HG03442 (cell line): Measurements from ENCODE around the gene LZTS3.
"Not testable (repeated sequence)": the region's sequence is repeated elsewhere in the genome, so short reads cannot be mapped to it uniquely, and the experiment has no call there.

Experiments
- ATAC-seq: cut with Tn5 transposase; IDR thresholded peaks from one replicate; pipeline ENCODE4 v1.9.1; 2021; ENCODE audit warnings: mild to moderate bottlenecking, moderate library complexity; ENCODE audit not compliant: unreplicated experiment

The LZTS3 gene

DNA sequence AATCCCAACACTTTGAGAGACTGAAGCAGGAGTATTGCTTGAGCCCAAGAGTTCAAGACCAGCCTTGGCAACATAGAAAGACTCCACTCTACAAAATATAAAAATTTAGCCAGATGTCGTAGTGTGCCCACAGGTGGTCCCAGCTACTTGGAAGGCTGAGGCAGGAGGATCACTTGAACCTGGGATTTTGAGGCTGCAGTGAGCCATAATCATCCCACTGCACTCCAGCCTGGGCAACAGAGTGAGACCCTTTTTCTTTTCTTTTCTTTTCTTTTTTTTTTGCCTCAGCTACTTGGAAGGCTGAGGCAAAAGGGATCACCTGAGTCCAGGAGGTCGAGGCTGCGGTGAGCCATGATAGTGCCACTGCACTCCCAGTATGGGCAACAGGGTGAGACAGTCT is 31.6 kb downstream of the LZTS3 start:
- ATAC-seq, result no peak

DNA sequence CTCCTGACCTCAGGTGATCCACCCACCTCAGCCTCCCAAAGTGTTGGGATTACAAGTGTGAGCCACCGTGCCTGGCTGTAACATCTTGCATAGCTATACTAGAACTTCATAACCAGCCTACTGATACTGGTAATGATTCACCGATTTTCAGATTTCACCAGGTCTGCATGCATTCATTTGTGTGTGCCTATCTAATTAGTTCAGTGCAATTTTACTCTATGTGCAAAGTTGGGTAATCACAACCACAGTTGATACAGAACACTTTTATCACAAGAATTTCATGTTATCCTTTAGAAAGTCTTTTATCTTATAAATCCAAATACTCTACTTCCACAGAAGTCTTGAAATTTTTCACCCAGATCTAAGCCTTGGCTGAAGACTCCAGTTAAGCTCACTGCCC is 35.9 kb downstream of the LZTS3 start:
- no peak for ATAC-seq

DNA sequence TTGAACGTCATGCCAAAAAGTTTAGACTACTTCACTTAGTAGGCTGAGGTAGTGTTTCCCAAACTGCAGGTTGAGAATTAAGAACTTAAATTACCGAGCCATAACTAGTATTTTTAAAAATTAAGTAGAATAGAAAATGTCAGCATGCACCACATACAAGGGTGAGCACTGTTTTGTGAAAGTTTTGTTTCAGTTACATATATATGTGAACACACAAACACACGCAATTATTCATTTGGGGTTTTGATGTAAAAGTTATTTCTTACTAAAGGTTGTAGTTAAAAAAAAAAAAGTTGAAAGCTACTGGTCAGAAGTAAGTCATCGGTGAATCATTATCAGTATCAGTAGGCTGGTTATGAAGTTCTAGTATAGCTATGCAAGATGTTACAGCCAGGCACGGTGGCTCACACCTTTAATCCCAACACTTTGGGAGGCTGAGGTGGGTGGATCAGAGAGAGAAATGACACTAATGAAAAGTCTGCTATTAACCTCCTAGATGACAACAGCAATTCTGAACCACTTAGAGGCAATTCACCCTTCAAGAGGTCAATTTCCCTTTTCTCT is 37.8 kb downstream of the LZTS3 start:
- no peak for ATAC-seq

DNA sequence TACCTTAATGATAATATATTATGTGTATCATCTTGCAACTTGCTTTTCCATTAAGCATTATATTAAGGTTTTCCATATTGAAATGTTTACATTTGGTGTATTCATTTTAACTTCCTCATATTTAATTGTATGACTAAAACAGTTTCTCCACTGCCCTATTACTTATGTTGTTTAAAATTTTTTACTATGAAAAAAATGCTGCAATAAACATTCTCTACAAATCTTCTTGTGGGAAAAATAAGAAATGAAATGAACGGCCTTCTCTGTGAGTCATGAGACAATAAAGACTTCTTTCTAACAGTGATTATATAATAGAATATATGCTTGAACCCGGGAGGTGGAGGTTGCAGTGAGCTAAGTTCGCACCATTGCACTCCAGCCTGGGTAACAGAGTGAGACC is 39.2 kb downstream of the LZTS3 start:
- ATAC-seq, result no peak

DNA sequence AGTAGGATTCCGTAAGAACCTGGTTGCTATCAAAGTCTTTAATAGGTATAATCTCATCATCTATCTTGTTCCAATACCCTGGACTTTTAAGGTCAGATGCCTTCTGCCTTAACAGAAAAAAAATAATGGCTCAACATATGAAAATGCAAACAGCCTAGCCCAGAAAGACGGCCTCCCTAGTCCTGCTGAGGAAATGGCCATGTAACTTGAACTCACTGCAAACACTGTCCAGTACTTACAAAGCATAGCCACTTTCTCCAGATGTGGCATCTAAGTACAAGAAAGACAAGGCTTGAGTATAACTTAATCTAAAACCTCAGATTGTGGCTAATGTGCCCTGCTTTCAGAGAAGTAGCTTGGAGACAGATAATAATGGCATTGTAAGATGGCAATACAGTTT is 40.2 kb downstream of the LZTS3 start:
- ATAC-seq, result no peak

DNA sequence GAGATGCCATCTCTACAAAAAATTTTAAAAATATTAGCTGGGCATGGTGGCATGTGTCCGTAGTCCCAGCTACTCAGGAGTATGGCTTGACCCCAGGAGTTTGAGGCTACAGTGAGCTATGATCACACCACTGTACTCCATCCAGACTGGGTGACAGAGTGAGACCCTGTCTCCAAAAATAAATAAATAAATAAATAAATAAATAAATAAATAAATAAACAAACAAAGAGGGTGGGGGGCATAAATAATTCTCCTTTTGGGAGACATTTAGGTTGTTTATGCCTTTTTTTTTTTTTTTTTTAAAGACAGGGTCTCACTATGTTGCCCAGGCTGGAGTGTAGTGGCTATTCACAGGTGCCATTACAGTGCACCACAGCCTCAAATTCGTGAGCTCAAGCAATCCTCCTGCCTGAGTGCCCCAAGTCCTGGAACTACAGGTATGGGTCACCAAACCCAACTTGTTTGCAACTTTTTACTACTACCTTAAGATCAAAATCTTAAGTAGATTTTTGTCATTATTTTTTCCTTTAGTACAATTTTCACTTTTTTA is 43.2 kb downstream of the LZTS3 start:
- no peak for ATAC-seq

DNA sequence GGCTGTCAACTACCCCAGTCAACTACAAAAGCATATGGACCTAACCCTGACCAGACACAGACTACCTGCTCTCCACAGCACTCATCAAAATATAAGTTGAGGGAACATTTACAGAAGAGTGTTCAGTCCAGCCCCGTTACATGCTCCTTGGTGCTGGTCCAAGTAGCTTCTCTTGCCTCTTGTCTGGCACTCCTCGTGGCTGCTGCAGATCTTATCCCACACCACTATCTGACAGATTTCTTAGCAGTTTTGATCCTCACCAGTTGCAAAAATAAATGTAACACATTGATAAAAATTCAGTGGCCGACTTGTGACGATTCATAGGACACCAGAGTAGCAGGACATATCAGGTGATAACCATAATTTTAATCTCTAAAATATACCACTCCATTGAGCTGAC is 44.3 kb downstream of the LZTS3 start:
- ATAC-seq, result no peak

DNA sequence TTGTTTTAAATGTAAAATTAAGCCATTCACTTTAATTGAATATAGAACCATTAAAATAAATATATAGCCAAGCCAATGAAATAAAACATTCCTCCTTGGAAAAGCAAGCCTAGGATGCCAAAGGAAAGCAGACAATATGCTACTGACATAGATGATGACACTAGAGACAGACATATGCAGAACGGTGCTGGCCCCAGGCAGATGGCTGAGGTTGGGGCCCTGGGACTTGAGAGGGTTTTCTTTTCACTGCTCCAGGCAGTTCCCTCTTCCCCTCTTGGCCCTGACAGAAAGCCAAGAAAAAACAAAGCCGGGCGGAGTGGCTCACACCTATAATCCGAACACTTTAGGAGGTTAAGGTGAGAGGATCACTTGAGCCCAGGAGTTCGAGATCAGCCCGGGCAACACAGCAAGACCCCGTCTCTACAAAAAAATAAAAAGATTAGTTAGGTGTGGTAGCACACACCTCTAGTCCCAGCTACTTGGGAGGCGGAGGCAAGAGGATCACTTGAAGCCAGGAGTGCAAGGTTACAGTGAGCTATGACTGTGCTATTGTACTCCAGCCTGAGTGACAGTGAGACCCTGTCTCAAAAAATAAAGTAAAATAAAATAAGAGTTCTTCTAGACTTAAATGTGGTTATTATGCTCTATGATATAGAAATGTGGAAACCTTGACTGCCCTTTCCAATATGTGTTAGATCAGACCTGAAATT is 44.9 kb downstream of the LZTS3 start:
- no peak for ATAC-seq

DNA sequence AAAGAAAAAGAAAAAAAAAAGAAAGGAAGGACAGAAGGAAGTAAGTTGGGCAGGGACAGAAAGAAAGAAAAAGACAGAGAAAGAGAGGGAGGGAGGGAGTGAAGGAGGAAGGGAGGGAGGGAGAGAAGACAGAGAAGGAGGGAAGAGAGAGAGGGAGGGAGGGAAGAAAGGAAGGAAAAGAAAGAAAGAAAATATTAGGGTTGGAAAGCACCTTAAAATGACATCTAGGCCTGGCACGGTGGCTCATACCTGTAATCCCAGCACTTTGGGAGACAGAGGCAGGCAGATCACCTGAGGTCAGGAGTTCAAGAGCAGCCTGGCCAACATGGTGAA is 46.9 kb downstream of the LZTS3 start:
- ATAC-seq, result no peak

DNA sequence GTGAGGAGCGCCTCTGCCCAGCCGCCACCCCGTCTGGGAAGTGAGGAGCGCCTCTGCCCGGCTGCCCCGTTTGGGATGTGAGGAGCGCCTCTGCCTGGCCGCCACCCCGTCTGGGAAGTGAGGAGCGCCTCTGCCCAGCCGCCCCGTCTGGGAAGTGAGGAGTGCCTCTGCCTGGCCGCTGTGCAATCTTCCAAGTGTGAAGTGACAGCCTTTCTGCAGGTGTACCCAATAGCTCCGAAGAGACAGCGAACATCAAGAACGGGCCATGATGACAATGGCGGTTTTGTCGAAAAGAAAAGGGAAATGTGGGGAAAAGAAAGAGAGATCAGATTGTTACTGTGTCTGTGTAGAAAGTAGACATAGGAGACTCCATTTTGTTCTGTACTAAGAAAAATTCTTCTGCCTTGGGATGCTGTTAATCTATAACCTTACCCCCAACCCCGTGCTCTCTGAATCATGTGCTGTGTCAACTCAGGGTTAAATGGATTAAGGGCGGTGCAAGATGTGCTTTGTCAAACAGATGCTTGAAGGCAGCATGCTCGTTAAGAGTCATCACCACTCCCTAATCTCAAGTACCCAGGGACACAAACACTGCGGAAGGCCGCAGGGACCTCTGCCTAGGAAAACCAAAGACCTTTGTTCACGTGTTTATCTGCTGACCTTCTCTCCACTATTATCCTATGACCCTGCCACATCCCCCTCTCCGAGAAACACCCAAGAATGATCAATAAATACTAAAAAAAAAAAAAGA is 47.4 kb downstream of the LZTS3 start:
- not testable (repeated sequence) for ATAC-seq

DNA sequence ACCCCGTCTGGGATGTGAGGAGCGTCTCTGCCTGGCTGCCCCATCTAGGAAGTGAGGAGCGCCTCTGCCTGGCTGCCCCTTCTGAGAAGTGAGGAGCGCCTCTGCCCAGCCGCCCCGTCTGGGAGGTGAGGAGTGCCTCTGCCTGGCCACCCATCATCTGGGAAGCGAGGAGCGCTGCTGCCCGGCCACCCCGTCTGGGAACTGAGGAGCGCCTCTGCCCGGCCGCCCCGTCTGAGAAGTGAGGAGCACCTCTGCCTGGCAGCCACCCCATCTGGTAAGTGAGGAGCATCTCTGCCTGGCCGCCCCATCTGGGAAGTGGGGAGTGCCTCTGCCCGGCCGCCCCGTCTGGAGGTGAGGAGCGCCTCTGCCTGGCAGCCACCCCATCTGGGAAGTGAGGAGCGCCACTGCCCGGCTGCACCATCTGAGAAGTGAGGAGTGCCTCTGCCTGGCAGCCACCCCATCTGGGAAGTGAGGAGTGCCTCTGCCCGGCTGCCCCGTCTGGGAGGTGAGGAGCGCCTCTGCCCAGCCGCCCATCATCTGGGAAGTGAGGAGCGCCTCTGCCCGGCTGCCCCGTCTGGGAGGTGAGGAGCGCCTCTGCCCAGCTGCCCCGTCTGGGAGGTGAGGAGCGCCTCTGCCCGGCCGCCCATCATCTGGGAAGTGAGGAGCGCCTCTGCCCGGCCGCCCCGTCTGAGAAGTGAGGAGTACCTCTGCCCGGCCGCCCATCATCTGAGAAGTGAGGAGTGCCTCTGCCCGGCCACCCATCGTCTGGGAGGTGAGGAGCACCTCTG is 48.4 kb downstream of the LZTS3 start:
- not testable (repeated sequence) for ATAC-seq

DNA sequence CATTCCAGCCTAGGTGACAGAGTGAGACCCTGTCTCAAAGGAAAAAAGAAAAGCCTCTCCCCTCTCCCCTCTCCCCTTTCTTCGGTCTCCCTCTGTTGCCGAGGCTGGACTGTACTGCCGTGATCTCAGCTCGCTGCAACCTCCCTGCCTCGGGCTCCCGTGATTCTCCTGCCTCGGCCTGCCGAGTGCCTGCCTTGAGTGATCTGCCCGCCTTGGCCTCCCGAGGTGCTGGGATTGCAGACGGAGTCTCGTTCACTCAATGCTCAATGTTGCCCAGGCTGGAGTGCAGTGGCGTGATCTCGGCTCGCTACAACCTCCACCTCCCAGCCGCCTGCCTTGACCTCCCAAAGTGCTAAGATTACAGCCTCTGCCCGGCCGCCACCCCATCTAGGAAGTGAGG is 49.2 kb downstream of the LZTS3 start:
- ATAC-seq, result not testable (repeated sequence)

DNA sequence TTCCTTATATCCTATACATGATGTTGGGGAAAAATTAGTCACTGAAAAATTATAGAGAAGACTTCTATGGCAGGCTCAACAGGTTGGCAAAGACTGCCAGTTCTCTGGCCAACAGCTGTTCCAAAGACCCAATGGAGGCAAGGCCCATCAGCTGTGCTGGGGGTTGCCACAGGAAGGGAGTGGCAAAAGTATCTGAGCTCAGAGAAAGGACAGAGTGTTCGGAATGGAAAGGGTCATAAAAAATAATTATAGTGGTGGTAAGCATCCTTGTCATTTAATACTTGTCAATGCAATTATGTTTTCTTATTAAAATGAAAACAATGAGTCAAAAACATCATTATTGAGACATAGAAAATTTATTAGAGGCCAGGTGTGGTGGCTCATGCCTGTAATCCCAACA is 49.8 kb downstream of the LZTS3 start:
- no peak for ATAC-seq

DNA sequence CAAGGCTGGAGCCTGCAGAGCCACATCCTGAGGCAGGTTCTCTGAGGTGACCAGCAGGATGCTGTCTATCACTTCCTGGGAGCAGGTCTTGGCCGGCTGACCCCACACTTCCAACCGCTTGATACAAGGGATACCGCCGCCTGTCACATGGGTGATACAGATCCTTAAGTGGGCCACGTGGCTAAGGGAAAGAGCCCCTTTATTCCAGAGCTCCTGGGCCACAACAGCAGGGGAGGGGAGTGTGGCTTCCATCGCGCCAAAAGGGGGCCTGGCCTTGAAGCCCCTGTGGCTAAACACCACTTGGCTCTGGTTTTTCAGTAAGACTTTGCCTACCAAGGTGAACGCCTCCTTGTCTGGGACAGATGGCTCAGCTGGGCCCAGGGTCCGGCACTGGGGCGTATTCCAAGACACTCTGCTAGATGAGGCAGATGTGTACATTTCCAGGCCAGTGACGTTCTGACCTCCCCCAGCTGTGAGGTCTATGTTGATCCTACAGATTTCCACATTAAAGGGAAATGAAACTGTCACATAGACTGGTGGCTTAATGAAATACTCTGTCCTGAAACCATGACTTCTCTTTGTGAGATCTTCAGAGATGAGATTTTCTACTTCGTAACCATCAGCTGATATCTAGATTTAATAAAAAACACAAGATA is 51.3 kb downstream of the LZTS3 start:
- ATAC-seq, result no peak

DNA sequence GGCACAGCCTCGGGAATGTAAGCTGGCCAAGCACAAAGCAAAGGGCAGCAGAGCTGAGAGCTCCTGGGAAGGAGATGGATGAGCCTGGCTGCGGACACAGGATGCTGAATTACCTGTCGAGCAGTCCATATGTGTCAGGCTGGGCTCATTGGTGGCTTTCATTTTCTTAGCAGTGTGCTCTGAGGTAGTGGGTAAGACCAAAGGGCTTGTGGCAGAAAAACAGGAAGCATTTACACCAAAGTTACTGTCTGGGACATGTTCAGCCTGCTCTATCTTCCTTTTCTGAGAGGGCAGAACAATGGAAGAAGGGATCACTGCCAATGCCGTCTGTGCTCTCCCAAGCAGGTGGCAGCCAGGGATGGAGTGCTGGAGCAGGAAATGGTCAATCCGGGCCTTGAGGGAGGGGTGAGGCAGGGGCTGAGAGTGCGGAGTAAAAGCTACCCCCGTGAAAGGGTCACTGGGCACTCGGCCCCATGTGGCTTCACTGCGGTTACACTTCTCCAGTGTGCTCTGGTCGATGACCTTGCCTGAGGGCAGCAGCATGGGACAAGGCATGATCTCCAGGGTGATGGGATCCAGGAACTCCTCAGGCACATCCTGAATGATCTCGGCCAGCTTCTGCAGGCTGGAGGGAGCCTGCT is 52.0 kb downstream of the LZTS3 start:
- no peak for ATAC-seq

DNA sequence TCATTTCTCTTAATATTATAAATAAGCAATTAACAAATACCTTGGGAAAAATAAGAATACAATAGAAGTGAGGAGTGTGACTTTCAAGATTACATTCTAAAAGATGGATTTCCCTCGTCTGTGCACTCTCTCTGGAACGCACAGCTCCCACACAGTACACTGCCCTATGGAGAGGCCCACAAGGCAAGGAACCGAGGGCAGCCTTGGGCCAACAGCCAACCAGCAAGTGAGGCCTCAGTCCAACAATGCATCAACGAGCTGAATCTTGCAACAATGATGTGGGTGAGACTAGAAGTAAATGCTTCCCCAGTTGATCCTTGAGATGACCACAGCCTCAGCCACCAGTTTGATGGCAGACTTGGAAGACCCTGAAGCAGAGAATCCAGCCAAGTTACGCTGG is 54.3 kb downstream of the LZTS3 start:
- ATAC-seq, result no peak

DNA sequence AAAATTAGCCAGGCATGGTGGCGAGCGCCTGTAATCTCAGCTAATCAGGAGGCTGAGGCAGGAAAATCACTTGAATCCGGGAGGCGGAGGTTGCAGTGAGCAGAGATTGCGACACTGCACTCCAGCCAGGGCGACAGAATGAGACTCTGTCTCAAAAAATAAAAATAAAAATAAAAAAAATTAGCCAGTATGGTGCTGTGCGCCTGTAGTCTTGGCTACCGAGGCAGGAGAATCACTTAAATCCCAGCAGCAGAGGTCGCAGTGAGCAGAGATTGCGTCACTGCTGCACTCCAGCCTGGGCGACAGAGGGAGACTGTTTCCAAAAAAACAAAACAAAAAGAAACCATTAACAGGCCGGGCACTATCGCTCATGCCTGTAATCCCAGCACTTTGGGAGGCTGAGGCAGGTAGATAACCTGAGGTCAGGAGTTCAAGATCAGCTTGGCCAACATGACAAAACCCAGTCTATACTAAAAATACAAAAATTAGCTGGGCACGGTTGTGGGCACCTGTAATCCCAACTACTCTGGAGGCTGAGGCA is 55.4 kb downstream of the LZTS3 start:
- not testable (repeated sequence) for ATAC-seq

DNA sequence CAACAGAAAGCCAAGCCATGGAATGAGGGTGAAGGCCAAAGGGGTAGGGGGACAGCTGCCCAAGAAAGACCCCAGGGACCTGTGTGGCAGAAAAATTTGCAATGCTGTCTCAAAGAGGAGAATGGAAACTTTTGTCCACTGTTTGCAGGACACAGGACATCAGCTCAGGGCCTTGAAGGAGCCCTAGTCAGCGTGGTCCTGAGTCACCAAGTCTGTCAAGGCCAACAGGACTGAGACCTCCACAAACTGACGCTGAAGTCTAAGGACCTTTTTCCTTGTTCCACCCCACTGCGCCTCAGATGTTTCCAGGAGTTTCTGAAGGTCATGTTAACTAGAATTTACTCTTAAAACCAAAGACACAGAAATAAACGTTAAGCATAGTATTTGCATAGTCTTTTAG is 57.0 kb downstream of the LZTS3 start:
- ATAC-seq, result no peak

DNA sequence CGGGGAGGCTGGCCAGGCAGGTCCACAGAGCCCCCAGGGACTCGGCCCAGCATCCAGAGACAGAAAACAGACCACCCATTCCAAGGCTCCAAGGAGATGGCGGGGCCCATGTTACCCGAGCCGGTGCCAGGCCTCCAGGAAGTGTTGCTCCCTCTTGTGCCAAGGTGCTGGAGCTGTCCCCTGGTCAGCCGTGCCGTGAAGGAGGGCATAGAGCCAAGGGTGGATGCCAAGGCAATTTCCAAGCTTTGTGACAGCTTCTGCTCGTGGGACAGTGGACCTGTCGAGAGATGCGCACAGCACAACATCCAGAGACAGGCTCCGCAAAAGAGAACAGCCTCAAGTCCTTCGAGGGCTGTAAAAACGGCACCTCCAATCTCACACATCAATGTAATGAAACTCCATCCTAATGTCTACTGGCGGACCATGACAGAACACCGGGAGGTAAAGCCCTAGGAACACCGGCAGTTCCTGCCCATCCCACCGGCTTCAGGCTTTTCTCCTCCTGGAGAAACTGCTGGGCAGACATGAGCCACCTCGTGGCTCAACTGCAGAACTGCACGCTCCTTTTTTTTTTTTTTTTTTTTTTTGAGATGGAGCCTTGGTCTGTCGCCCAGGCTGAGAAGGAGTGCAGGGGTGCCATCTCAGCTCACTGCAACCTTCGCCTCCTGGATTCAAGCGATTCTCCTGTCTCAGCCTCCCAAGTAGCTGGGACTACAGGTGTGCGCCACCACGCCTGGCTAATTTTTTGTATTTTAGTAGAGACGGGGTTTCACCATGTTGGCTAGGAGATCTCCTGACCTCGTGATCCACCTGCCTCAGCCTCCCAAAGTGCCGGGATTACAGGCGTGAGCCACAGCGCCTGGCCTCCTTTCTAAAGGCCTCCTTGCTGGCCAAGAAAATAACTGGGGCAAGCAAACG is 57.9 kb downstream of the LZTS3 start:
- ATAC-seq, result no peak
